Astrocyte (in vitro differentiated cells and primary cell): ENCODE results near the gene COL4A6.

Experiments
- CTCF ChIP-seq: IDR thresholded peaks from 2 replicates; pipeline ENCODE4 v1.5.1; 2011; ENCODE audit warnings: low read depth, mild to moderate bottlenecking, inconsistent platforms, low read length, moderate library complexity; ENCODE audit not compliant: insufficient read depth
- EZH2 ChIP-seq: IDR thresholded peaks from 2 replicates; pipeline ENCODE4 v1.6.1; 2012; ENCODE audit warnings: mild to moderate bottlenecking, low read length, inconsistent platforms; ENCODE audit not compliant: insufficient read depth

GRCh38 chrX:108275732-108276131 is 162.5 kb downstream of the COL4A6 start:
- TF ChIP-seq CTCF (no peak), EZH2 (no peak)
